Stimulated activated CD4-positive, alpha-beta T cell treated with anti-CD3 and anti-CD28 coated beads, Interleukin-15, amount 100 ng/mL, for 1 hour (primary cell): ENCODE measurements around the gene DUT.
"Not testable (repeated sequence)": the region's sequence is repeated elsewhere in the genome, so short reads cannot be mapped to it uniquely, and the experiment has no call there.

Experiments used
- DNase-seq, 2 donors: peaks; one replicate each; pipeline ENCODE4 v3.0.0-alpha.2; 2020; ENCODE audit warnings: low read depth in 1 of 2, low spot score in 1 of 2

The DUT gene

DNA sequence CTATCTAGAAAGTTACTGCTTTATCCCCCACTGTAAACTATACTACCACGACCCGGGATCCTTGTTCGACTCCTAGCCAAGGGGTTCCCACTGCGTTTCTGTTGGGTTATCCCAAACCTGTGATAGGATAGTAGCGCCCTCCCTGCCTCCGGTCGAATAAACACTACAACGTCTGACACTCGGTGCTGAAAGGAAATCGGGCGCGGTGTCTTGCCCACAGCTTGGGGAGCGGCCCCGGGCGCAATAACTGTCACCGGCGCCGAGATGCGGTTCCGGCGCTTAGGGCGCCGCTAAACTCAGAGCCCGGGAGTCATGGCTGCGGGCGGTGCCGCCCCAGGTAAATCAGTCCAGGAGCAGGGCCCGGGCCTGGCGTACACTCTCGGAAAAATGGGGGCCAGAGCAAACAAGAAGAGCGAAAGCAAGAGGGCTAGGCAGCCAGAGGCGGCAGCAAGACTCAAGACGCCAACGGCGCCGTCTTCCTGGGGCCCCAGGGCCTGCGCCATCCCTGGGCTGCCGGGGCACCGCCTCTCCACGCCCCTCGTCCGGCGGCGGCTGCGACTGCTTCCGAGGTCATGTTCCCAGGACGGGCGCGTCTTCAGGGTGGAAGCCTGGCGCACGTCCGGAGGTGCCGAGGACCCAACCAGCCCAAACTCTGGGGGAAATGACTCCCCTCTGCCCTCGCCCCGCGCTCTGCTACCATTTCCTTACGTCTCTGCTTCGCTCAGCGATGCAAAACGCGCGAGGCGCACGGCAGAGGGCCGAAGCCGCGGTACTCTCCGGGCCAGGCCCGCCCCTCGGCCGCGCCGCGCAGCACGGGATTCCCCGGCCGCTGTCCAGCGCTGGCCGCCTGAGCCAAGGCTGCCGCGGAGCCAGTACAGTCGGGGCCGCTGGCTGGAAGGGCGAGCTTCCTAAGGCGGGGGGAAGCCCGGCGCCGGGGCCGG, at the start of gene DUT:
DUT (plus strand) TSS at position 575 of the 941 bp plus-strand sequence; CDS start at position 662, 87 bp downstream.
- peak; percentile 60 to 75 for DNase-seq

DNA sequence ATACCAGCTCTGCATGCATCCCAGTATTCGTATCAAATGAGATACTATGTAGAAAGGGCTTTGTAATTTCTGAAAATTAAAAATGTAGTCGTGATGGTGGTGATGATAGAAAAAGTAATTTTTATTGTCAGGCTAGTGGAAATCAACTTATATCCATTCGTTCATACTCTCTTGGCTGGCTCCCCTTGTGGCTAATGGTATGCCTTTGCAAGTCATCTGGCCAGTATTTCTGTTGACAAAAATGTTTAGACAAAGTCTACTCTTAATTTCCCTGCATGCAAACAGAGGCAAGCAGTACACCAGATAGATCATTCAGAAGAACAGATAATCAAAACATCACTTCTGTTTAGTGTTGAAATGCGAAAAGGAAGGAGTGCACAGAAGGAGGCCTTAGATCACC, 49.6 kb upstream of the DUT start:
- DNase-seq = no peak

DNA sequence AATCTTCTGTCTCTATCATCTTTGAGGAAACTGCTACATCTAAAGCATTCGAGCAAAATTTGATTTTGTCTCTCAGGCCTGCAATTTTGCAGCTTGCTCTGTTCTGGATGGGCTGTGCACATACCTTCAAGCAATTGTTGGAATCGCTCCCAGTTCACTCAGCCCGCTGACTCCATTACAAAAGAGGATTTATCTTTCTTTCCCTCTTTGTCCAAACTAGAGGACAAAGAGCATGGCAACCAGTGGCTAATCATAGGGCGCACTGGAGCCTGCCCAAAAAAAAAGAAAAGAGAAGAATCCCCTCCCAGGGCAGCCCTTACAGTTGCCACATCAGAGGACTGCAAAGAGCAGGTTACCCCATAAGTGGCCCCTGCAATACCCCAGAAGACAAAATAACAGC, 49.0 kb upstream of the DUT start:
- DNase-seq = no peak

DNA sequence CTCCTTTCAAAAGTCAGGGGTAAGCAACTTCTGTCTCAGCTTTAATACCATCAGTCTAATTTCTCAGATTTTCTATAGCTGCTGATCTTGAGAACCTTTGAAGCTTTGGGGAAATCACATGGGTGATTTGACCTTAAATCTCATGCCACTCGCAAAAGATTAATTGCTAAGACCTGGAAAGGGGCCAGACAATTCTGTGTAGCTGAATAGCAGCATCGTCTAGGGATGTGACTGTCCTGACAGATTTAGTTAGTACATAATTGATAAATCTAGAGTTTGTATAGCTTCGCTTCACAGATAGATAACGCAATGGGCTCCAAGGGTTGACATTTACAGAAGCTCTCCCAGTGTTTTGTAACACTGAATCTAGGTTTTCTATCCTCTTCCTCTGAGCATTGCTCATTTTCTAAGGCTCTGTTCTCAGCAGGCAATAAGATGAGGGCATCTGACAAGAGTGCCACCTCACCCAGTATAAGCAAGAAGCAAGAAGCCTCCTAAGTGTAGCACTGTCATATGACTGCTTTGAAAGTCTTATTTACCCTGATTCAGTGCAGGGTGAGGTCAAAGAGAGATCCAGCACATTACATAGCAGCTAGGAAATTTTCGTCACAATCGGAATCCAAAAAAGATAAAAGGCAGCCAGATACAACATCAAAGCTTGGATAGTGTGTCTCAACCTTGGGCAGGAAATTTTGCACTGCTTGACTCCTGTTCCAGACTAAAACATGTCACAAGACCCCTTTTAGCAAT, 47.7 kb upstream of the DUT start:
- no peak for DNase-seq

DNA sequence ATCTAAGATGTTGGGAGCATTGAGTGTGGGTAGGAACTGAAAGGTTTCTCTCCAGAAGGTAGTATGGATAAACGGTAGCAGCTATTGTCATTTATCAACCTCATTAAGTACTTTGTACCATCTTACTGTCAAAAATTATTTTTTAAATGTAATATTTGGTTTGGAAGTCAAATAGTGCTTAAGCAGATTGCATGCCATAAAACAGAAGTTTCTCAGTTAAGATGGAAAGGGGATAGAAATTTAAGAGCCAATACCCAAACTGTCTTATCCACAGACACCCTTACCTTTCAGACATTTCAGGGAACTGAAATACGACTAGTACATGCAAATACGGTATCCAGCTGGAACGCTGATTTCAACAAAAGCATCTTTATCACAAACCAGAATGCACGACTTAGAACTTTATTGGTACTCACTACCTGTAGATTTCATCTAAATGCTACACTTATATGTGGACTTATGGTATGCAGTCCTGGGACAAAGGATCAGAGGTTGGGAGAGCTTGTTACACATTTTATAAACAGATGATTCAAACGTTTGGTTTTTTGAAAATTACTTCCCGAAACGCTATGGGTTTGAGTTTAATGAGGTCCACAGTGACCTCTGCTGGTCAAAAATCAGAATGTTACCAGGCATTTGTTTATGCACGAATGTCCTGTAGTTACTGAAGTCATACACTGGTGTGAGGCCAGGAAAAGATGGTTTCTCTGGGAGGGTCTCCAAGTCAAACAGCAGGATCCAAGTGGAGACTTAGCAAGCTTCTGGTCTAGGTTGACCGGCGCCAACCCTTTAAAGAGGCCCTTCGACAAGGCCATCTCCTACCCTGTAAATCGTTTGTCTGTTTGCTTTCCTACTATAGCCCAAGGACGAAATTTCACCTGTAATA, 45.7 kb upstream of the DUT start:
- no peak for DNase-seq

DNA sequence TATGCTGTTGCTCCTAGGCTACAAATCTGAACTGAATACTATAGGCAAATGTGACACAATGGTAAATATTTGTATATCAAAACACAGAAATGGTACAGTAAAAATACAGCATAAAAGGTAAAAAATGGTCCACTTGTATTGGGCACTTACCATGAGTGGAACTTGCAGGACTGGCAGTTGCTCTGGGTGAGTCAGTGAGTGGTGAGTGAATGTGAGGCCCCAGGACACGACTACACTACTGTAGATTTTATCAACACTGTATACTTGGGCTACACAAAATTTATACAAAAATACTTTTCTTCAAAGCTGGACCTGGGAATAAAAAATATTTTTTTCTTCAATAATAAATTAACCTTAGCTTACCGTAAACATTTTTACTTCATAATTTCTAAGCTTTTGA, 41.6 kb upstream of the DUT start:
- no peak for DNase-seq

DNA sequence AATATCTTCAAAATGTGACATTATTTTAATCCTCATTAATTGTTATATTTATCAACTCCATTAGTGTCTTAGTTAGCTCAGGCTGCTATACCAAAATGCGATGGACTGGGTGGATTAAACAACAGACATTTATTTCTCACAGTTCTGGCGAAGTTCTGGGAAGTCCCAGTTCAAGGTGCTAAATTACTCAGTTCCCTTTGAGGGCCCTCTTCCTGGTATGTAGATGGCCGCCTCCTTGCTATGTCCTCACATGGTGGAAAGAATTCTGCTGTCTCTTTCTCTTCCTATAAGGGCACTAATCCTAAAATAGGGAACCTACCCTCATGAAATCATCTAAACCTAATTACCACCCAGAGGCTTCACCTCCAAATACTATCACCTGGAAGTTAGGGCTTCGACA, 38.8 kb upstream of the DUT start:
- DNase-seq = no peak

DNA sequence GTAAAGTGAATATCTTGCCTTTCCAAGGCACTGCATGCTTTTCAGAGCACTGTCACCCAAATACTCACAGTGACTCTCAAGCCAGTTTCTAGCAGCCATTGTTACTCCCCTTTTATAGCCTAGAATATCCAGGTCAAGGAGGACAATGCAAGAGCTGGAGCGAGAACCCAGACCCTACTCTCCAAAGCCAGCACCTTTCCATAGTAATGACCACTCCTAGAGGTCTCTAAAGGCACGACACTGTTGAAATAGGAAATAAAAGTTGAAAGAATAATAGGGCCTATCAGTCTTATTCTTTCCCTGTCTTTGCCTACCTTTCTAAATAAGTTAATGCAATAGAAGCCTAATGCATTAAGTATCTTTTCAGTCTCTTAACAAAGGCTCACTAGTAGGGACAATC, 33.6 kb upstream of the DUT start:
- DNase-seq = no peak

DNA sequence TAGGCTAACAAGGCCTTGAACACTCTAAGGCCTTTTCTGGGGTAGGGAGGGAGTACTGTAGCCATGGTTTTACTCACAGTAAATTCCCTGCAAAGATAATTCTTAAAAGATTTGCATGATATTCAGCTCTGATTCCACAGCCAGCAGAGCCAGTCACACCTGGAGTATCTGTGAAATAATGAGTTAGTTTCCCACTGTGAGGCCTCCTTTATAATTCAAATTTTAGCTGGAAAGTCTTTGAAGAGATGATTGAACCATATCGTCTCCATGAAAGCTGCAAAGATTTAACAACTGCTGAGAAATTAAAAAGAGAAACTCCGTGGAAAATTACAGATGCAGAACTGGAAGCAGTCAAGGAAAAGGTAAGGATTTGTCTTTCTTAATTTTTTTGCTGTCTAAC, 32.3 kb upstream of the DUT start:
- no peak for DNase-seq

DNA sequence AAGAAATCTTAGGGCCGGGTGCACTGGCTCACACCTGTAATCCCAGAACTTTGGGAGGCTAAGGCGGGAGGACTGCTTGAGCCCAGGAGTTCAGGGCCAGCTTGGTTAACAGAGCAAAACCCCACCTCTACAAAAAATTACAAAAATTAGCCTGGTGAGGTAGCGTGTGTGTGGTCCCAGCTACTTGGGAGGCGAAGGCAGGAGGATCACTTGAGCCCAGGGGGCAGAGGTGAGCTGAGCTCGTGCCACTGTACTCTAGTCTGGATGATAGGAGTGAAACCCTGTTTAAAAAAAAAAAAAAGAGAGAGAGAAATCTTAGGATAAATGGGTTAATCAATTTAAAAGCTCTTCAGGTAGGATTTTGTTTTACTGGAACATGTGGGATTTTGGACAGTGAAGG, 31.2 kb upstream of the DUT start:
- DNase-seq = no peak

DNA sequence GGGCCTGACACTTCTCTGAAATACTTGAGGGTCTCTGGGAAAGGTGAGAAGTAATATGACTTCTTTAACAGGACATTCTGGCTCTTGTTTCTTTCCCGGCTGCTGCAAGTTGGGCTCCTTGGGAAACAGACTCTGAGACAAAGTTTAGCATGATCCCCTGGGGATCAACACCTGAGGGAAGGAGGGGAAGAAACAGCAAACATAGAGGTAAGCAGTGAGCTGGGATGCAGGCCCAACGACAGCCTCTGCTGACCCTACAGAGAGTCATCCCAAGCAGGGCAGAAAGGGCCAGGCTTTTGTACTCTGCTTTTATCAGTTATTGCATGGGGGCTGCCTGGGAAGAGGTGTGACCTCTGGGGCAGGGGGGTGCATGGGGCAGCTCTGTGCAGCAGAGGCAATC, 26.8 kb upstream of the DUT start:
- DNase-seq = no peak

DNA sequence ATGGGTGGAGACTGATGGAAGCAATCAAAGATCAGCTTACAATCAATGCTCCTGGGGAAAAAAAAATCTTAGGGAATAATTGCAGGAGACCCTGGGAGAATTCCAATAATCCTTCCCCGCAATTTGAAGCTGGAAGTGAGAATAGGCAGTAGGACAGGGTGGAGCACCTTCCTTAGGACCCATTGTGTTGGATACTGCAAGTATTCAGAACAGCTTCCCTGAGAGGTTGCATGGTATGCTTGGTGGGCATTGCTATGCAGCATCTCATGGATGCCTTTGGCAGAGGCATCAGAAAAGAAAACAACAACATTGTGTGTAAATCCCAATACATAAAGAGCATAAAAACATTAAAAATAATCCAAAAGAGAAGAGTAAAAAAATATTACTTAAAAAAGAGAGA, 24.6 kb upstream of the DUT start:
- no peak for DNase-seq

DNA sequence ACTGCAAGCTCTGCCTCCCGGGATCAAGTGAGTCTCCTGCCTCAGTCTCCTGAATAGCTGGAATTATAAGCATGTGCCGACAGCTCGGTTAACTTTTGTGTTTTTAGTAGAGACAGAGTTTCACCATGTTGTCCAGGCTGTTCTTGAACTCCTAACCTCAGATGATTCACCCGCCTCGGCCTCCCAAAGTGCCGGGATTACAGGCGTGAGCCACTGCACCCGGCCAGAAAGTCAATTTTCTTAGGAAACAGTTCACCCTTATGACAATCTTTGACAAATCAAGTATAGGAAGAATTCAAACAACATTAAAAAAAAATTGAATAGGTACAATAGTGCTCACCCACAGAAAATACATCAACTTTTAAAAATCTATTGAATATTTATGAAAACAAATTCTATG, 23.6 kb upstream of the DUT start:
- no peak for DNase-seq

DNA sequence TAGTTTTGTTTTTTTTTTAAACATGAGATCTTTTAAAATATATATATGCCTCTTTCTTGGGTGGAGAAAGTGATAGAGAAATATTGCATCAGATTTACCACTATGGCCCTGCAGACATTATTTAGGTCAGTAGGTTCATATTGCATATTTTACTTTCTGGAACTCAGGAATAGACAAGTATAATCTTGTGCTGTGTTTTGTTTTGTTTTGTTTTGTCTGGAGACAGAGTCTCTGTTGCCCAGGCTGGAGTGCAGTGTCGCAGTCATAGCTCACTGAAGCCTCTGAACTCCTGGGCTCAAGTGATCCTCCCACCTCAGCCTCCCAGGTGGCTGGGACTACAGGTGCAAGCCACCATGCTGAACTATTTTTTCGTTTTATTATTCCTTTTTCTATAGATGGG, 21.5 kb upstream of the DUT start:
- no peak for DNase-seq

DNA sequence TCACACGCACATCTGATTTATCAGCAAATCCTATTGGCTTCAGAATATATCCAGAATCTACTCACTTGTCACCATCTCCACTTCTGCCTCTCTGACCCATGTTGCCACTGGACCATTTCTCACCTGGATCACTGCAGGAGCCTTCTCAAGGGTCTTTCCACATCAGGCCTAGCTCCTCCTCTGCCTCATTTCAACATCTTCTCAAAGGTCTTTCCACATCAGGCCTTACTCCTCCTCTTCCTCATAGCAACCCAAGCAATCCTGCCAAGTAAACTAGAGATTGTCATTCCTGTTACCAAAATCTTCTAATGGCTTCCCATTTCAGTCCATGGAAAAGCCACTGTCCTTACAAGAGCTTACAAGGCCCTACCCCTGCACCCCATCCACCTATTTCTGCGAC, 18.0 kb upstream of the DUT start:
- DNase-seq = no peak

DNA sequence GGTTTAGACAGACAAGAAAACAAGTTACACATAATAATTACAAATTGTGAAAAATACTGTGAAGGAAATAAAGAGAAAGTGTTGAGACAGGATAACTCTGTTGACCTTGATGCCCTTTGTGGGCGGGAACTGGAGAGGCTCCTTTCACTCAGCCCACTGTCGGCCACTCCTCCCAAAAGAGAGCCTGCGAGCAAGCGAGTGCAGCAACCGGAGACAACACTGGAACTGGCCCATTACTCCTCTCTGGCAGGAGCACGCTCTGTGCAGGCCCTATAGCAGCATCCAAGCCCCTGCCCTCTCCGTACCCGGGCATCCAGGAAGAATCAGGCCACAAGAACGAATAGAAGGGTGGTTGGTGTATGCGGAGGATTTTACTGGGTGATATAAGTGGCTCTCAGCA, 16.2 kb upstream of the DUT start:
- no peak for DNase-seq

DNA sequence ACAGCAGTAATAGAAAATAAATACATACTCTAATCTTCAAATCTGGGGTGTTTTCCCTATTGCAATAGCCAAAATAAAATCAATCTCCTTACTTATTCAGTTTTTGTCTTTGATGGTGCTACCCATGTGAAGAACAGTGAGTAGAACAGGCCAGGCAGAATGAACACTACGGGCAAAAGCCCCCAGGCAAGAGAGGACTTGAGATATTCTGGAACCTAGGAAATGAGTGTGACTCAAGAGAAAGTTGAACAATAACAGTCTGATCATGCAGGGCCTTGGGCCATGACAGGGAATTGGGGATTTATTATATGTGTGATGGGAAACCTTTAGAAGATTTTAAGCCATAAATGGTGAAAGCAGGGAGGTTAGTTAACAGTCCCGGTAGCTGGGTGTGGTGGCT, 14.0 kb upstream of the DUT start:
- DNase-seq = no peak

DNA sequence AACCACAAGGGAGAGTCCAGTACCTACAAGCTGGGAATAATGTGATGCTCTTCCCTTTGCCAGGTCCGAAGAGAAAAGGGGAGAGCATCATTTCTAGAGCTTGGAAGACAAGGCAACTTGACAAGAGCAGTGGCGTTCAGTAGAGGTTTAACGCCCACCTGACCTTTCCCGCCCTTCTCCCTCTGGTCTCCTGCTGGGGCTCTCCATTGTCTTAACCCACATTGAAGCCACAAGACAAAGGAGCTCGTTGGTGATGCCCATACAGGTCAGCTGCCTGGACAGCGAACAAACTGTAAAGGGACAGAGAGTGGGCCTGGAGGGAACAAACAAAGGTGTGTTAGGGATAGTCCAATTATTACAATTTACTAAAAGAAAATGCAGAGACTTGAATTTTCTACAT, 13.1 kb upstream of the DUT start:
- no peak for DNase-seq

DNA sequence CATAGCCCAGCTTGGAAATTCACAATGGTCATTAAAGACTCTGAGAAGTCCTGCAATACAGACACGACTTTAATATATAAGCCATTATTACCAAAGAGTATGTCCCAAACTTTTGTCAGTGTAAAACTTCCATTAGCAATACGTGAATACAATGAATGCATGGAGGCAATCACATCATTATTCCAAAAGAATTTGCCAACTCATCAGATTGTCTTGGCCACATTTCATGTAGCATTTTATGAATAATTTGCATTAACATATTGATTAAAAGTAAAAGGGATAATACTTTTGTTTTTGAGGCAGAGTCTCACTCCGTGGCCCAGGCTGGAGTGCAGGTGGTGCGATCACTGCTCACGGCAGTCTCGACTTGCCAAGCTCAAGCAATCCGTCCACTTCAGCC, 7.9 kb upstream of the DUT start:
- no peak for DNase-seq

DNA sequence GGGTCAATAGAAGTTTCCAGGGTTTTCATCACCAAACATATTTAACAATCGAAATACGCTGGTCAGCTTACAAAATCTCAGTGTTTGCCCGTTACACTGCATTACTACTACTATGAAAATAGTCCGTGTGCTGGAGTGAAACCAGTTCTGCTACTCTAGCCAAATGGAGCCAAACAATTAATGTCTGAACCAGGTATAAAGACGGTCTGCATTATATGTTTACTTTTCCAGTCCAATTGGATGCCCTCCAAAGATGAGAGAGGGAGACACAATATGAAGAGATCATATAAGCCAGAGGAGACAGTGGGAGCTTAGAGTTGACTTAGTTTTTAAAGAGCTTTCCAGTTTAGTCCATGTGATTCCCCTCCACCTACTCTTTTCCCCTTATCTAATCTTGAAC, 6.3 kb upstream of the DUT start:
- DNase-seq = no peak

DNA sequence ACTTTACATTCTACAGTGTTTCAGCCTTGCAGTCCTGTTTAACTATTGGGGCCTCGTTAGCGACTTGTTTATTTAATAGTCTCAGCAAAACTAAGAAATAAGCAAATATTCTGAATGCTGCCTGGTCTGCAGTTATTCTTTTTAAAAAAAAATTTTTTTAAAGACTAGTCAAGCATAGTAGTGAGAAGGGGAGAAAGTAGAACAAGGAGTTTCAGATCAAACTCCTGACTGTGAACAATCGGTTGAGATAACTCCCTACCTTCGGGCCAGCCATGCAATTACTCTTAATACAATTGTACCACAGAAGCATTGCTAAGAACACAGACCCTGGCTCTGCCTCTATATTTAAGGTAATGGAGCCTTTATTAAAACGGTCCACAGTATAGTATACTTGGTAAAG, 5.8 kb upstream of the DUT start:
- DNase-seq = no peak

DNA sequence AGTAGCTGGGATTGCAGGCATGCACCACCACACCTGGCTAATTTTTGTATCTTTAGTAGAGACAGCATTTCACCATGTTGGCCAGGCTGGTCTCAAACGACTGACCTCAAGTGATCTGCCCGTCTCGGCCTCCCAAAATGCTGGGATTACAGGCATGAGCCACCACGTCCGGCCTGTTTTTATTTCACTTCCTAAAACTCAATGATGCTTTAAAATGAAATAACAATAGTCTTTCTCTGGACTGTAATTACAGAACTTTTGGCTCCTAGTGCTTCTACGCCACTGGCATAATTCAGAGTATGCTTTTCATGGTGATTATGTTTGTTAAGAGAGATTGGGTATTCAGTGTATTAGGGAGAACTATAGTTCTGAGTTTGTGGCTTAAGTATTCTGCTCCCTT, 5.0 kb upstream of the DUT start:
- DNase-seq = not testable (repeated sequence)
